DMS53 treated with DMSO at 0.1 percent for 48 hours (cell line): ENCODE data around the gene TPP2.

ENCODE experiments used
- DNase-seq: peaks from one replicate; lab custom pipeline; 2025; ENCODE audit not compliant: unreplicated experiment; lab: John Stamatoyannopoulos, UW

TPP2 gene

DNA sequence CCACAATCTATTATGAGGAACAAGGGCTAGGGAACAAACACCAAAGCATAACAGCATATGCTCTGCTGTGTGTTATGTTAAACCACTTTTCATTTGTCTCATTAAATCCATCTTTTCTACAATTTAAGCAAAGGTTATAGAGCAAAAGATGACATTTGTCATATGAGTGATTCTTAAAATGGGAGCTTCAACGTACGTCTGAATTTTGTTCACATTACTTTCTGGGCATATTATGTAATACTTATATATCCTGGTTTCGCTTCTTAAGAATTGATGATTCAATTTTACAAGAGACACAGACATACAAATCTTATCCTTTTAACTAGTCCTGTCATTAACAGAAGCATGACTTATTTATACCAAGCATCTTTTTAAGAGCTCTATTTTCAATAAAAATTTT lies 3.3 kb upstream of the TPP2 start:
- DNase-seq = no peak

DNA sequence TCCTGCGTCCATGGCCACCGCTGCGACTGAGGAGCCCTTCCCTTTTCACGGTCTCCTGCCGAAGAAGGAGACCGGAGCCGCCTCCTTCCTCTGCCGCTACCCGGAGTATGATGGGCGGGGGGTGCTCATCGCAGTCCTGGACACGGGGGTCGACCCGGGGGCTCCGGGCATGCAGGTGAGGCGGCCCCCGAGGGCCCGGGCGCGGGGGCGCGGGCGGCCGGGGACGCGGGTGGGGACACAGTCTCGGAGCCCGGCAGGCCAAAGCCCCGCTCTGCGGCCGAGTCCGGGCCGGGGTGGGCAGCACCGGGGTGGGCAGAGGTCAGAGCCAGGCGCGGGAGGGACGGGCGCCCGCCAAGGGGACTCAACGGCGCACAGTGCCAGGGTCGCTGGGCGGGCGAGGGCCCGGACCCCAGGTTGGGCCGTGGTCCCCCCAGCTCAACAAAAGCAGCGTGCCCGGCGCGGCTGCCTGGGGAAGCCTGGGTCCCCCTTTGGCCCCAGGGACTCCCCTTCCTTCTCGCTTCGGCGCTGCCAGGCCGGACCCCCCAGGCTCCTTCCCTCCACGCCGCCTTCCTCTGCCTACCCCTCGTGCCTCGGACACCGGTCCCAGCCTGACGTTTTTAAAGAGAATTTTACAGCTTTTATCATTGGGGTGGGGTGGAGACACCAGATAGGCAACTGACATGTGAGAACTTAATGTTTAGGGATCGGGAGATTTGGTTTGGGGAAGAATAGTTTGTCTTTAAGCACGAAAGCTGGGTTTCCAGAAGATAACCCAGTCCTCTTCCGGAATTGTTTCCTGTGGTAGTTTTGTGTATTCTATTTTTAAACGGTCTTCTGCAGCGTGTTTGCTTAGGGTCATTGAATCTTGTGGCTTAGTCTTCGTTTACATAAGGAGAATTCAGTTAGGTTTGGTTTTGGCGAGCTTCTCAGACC lies 509 bp downstream of the TPP2 start:
- DNase-seq = no peak

- no peak for DNase-seq
Observed at GRCh38 chr13:102598061-102598460, 1.3 kb downstream of the TPP2 start.

DNA sequence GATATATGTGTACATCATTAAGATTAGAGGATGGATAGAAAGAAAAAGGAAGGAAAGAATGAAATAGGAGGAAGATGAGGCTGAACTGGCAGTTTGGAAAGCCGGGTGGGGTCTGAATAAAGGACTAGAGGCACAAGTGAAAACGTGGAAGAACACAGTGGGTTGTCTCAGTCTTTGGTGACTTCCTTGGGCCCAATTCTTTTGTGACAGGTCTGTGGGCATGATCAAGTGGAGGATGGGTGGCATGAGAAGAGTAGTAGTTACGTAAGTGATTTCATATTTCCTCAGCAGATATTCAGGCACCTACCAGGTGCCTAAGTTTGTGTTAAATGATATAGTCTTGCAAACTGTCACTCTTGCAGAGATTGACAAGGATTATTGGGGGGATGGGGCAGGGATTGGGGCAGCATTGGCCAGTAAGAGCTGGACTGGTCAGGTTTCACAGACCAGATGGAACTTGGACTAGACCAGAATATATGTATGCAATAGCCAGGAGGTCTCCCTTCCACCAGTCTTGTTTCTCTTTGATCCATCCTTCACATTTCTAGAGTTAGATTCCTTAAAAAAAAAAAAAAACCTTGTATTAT lies 2.7 kb downstream of the TPP2 start:
- DNase-seq = no peak

- no peak for DNase-seq
Observed at GRCh38 chr13:102606537-102607309, 9.9 kb downstream of the TPP2 start.

- DNase-seq = no peak
Observed at GRCh38 chr13:102608974-102609373, 12.2 kb downstream of the TPP2 start.

- DNase-seq = no peak
Observed at GRCh38 chr13:102609696-102610095, 12.9 kb downstream of the TPP2 start.

DNA sequence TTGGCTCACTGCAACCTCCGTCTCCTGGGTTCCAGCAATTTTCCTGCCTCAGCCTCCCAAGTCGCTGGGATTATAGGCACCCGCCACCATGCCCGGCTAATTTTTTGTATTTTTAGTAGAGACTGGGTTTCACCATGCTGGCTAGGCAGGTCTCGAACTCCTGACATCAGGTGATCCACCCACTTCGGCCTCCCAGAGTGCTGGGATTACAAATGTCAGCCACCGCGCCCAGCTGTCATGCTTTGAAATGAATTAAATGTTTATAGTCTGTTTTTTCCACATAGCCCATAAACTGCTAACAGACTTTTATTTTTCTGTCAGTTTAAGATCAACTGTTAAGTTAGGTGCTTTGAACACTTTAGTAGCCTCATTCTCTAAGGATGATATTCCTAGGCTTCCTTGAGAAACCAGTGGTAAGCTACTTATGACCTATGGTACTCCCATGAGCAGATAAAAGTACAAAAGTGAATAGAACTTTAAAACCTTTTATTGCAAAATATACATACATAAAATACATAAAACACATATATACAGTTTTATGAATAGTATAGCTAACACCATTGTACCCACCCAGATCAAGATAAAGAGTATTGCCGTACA lies 13.6 kb downstream of the TPP2 start:
- no peak for DNase-seq

DNA sequence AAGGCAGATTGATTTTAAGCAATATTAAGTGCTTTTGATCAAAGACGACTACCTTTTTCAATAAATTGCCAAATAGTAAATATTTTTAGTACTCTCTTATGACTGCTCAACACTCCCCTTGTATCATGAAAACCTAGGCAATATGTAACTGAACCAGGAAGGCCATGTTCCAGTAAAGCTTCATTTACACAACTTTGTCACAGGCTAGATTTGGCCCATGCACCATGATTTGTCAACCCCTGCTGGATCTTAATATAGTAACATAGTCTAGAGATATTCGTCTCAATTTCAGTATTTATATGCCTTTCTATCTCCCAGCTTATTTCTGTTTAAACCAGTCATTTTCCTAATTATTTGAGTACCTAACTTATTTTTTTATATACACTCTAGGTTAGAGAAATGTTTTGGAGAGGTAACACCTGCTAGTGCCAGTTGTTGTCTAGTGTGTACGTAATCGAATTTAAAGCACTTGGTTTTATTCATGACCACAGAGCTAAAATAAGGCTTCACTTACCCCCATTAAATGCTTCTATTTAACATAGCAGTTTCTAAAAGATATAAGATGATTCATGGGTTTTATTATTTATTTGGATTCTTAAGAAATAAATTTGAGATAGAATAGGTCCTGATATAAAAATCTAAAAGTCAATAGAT lies 21.0 kb downstream of the TPP2 start:
- no peak for DNase-seq

DNA sequence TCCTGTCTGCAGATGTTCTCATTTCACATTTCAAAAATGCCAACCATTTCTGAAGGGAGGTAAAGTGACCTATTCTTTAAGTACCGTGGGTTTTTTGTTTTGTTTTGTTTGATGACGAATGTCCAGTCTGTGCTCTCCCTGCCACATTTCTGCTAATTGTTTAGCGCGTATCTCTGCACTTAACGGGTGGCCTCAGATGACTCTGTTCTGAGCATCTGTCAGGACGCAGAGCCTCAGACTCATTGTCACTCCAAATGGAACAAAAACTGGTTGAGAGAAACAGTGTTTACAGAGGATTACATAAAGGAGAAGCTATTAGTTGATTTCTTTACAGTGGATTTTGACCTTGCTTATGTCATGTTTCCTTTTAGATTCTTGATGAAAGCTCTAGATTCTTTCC lies 23.7 kb downstream of the TPP2 start:
- DNase-seq = no peak

DNA sequence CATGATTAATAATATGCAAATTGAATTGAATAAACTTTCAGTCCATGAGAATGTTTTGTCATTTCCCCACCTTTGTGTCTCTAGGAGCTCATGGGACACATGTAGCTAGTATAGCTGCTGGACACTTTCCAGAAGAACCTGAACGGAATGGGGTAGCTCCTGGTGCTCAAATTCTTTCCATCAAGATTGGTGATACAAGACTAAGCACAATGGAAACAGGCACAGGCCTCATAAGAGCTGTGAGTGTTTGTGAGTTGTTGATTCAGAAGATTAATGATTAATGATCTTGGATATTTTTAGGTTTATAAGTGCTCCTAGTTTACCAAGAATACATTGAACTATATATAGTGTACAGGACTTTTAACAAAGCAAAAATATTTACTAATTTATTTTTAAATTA lies 30.1 kb downstream of the TPP2 start:
- no peak for DNase-seq

DNA sequence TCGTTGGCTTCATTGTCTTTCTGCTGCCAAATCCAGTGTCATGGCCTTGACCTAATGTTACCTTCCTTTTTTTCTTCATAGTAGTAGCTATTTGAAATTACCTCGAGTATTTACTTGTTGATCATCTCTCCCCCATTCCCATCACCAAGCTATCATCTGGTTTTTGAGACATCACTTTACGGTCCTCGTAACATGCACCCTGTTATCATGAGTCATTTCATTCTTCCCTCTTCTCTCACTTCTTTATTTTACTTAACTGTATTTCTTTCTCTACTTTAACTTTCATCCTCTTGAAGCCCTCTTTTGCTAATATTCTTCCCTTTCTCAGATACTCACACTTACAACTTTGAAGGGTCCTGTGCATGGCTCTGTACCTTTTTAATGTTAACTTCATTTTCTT lies 31.8 kb downstream of the TPP2 start:
- no peak for DNase-seq

GRCh38 chr13:102631198-102631597 lies 34.4 kb downstream of the TPP2 start:
- no peak for DNase-seq

DNA sequence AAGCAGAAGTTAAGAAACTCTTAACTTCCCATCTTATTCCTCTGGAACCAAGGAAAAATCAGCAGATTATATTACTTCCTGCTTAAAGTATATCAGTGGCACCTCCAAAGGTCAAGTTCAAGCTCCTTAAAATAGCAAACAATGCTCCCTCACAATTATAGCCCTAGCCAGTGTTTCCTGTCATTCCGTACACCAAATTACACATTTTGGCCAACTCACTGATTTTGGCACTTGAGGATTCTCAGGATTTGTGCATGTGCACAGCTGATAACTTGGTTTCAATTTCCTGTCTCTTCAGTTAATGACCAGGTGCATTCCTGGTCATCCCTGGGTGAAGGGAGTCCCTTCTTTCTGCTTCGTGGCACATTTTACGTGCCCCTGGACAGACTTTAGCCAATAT lies 42.0 kb downstream of the TPP2 start:
- no peak for DNase-seq

DNA sequence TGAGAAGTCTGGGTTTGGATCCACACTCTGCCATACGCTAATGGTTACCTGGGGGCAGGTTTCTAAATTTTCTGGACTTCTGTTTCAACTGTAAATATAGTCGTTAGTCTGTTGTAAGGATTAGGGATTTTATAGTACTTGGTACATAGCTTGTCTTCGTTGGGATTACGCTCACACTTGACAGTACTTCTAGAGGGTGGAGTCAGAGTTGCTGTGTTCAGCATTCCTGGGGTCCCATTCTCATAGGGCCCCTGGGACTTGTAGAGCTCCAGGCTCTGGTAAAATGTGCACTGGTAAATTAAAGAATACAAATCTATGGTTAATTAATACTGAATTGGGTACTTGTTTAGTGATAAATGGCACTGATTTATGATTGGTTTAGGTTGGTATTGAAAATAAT lies 45.2 kb downstream of the TPP2 start:
- DNase-seq = no peak

DNA sequence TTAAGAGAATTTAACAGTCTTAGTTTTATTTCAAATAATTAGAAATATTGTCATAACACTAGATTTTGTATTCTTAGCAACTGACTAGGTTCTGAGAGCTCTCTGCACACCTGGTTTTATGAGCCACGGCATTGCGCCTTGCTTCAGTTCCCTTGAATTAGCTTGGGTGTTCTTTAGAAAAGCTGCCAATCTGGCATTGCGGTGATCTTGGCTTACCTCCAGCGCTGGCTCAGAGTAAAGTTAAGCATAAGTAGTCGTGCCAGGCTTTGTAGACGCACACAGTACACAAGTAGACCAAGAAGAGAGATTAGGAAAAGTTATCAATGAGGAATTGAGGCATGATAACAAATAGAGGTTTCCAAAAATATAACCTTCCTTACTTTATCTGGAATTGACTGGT lies 45.7 kb downstream of the TPP2 start:
- no peak for DNase-seq

DNA sequence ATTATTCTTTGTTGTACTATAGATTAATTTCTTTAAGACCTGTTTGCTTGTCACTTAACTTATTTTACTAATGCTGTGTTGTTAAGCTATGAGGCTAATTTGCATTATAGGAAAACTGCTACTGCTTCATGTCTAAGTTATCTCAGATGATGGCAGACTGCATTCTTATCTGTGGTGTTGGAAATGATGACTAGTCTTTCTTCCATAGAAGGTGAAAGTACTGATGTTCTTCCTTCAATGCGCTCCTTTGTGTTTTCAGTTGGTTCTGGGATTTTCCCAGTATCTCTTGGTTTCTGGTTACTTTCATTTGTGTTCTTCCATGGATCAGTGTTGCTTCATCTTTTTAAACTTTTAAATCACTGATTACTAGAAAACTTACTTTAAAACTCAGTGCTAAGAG lies 46.9 kb downstream of the TPP2 start:
- DNase-seq = no peak

DNA sequence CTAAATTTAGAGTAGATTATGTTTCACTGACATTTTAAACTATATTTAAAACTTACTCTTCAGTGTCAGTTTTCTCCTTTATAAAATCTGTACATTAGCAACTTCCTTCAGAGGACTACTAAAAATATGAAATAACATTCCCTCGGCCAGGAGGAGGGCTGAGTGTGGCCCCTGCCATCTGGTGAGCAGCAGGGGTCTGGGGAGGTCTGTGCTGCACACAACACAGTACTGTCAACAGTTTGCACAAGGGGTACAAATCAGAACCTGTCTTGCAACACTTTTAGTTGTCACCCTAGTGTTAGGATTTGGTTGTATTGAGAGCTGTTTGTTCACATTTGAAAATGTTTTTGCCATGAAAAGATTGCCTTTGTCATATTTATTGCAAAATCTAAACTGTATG lies 48.9 kb downstream of the TPP2 start:
- DNase-seq = no peak

GRCh38 chr13:102648046-102648445 lies 51.3 kb downstream of the TPP2 start:
- DNase-seq = no peak

GRCh38 chr13:102650444-102650843 lies 53.7 kb downstream of the TPP2 start:
- no peak for DNase-seq

- no peak for DNase-seq
Observed at GRCh38 chr13:102651392-102651791, 54.6 kb downstream of the TPP2 start.
